CD4-positive, alpha-beta T cell treated with Interleukin-12 subunit alpha and Interleukin-12 subunit beta, for 1 hour (primary cell): ENCODE results near the gene GMEB1.
"Not testable (repeated sequence)": the region's sequence is repeated elsewhere in the genome, so short reads cannot be mapped to it uniquely, and the experiment has no call there.

ENCODE experiments used
- DNase-seq: peaks from one replicate; pipeline ENCODE4 v3.0.0-alpha.2; 2020

Gene GMEB1

GRCh38 chr1:28671254-28671780 is 2.7 kb downstream of the GMEB1 start:
- no peak for DNase-seq

DNA sequence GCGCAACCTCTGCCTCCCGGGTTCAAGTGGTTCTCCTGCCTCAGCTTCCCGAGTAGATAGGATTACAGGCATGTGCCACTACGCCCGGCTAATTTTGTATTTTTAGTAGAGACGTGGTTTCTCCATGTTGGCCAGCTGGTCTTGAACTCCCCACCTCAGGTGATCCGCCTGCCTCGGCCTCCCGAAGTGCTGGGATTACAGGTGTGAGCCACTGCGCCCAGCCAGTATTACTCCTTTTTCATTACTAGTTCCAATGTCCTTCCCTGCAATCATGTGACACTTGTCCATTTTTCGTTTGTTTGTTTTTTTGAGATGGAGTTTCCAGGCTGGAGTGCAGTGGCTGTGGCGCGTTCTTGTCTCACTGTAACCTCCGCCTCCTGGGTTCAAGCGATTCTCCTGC is 4.4 kb downstream of the GMEB1 start:
- not testable (repeated sequence) for DNase-seq

DNA sequence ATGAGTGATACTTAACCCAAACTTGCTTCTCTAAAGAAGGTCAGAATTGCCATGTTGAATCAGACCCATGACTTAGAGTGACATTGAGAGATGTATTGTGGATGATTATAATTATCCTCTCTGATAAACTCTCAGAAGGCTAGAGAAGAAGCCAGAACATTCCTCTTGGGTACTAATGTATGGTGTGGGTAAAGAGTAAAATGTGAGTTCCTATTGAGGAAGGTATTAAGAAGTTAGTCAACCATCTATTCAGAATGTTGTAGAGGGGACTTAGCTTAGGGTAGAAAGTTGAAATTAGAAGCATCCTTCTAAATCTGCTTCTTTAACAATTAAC is 7.3 kb downstream of the GMEB1 start:
- DNase-seq: no peak

GRCh38 chr1:28680151-28680550 is 11.6 kb downstream of the GMEB1 start:
- DNase-seq: no peak

- DNase-seq: no peak
Observed at GRCh38 chr1:28682840-28683239, 14.3 kb downstream of the GMEB1 start.

GRCh38 chr1:28684937-28685336 is 16.4 kb downstream of the GMEB1 start:
- DNase-seq: no peak

DNA sequence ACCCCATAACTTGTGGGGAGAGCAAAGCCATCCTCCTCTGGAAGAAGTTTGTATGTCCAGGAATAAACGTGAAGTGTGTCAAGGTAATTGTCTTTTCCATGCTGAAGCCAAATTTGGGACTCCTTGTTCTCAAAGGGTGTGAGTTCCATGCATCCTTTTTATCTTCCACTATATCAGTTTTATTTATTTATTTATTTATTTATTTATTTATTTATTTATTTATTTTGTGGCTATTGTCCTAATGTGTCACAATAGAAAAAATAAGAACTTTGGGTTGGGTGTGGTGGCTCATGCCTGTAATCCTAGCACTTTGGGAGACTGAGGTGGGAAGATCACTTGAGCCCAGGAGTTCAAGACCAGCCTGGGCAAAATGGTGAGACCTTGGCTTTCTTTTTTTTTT is 23.0 kb downstream of the GMEB1 start:
- DNase-seq: not testable (repeated sequence)

DNA sequence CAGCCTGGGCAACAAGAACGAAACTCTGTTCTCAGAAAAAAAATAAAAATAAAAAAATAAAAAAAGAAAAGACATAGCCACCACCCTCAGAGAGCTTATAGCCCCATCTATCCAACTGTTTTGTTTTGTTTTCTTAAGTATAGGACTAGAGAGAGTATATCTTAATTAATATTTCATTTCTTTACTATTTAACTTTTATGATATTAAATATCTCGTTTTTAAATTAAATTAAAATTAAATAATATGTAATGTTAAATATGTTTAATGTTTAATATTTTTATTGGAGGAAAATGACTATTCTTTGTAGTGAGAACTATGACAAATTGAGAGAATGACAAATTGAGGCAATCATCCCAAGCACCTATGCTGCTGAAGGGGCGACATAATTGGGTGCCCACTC is 35.0 kb downstream of the GMEB1 start:
- DNase-seq: no peak

DNA sequence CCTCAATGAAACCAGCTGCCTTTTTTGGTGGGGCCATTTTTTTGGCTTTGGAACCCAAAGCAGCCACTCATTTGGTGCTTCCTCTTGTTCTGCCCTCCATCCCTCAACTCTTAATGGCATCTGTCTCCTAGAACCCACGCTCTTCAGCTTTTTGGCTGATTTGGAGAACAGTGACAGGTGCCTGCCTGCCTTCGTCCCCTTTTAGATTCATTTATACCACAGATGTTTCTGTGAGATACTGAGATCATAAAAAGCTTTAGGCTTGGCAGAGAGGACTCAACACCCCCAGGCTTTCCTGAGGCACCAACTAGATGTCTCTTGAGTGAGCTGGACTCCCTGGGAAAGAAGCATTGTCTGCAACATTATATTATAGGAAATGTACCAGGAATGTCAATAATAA is 47.8 kb downstream of the GMEB1 start:
- DNase-seq: no peak

- no peak for DNase-seq
Observed at GRCh38 chr1:28718166-28718565, 49.6 kb downstream of the GMEB1 start.

DNA sequence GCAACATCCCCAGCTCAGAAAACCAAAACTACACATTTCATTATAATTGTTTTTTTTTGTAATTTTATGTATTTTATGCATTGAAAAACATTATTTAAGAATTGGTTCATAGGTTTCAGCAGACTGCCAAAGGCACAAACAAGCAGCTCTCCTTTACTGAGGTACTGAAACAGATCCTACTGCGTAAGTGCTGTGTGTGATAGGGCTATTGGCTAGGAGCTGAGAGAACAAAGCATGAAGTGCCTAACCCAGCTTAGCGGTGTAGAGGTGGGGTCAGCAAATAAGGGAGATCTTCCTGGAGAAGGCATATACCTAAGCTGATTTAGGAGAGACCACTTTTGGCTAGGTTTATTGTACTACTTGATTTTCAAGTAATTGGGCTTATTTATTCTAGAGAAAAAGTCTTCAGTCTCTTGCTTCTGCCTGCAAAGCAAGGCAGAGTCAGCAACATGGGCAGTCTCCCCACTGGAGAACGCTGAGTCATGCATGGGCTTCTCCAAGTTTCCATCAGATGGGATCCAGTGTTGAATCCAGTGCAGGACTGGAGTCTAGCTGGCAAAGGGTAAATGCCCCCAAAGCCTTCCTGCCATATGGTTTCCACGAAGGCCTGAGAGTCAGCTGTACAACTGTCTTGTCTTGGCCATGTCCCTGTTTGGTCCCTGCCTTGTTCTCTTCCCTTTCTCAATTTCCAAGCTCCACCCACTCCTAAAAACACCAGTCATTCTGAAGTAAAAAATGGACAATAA is 50.2 kb downstream of the GMEB1 start:
- DNase-seq: no peak

DNA sequence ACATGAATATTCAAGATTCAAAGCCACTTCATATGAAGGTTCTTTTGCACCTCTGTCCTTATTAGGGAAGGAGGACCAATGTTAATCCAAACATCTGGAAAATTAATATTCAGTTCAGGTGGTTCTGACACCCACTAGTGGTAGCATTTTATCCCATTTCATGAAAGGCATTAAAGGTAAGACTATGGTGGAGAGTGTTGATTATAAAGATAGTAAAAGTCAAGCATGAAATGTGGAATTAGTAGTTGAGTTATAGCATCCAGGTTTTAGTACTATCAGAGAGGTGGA is 50.7 kb downstream of the GMEB1 start:
- DNase-seq: no peak

- DNase-seq: no peak
Observed at GRCh38 chr1:28720376-28720775, 51.8 kb downstream of the GMEB1 start.

- DNase-seq: not testable (repeated sequence)
Observed at GRCh38 chr1:28721927-28722326, 53.3 kb downstream of the GMEB1 start.

DNA sequence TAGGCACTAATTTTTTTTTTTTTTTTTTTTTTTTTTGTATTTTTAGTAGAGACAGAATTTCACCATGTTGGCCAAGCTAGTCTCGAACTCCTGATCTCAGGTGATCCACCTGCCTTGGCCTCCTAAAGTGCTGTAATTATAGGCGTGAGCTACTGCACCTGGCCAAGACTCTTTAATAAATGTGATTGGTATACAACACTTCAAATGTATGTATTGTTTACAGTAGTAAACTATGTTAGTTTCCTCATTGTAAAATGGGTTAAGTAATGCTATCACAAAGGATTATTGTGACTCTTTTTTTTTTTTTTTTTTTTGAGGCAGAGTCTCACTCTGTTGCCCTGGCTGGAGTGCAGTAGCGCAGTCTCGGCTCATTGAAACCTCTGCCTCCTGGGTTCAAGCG is 56.8 kb downstream of the GMEB1 start:
- not testable (repeated sequence) for DNase-seq

DNA sequence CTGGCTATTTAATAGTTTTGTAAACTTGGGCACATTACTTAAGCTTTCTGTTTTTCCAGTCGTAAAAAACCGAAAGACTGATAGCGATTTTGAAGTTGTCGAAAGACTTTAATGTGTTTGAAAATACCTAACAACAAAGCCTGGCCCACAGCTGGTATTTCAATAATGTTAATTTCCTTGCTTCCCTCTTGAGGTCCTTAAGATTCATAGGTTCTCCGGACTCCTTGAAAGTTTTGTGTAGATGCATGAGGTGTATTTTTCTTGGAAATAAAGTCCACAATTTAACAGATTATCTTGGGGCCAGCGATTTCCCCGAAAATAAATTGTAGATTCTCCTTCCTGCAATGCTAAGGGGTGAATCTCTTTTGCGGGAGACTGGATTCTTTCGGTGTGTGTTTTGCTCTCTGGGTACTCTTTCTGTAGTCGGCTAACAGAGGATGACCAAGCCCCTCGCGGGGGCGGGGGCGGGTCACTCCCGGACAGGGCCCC is 67.4 kb downstream of the GMEB1 start:
- no peak for DNase-seq

DNA sequence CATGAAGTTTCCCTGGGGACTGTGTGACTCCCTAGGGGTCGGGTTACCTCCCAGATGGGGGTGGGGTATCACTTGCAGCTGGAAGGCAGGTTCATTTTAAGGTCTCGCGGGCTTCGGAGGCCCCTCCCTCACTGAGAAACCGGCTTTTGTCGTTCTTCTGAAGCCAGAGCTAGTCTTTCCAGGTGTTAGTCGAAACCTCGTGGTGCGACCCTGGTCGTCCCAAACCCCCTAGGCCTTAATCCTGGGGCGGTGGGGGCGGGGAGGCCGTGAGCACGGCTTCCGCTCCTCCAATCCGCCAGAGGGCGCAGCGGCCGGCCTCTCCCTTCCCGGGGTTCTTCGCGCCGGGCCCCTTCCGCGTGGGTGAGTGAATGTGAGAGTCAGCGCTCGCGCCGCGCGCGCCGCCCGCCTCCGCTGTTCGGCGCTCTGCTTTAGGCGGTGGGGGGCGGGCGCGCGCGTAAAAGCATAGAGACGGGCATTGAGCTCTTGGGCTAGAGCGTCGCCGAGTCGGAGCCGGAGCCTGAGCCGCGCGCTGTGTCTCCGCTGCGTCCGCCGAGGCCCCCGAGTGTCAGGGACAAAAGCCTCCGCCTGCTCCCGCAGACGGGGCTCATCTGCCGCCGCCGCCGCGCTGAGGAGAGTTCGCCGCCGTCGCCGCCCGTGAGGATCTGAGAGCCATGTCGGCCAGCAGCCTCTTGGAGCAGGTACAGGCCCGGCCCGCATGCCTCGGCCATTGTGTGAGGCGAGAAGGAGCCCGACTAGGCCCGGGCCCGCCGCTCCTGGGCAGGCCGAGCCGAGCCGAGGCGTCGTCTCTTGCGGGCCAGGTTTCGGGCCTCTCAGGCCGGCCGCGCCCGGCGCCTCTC is 68.1 kb downstream of the GMEB1 start, which contains the start of gene YTHDF2:
TSS of gene YTHDF2 (plus strand) at position 491 of the 857 bp plus-strand sequence. CDS start at position 672, 181 bp downstream.
- peak; percentile 98 for DNase-seq

DNA sequence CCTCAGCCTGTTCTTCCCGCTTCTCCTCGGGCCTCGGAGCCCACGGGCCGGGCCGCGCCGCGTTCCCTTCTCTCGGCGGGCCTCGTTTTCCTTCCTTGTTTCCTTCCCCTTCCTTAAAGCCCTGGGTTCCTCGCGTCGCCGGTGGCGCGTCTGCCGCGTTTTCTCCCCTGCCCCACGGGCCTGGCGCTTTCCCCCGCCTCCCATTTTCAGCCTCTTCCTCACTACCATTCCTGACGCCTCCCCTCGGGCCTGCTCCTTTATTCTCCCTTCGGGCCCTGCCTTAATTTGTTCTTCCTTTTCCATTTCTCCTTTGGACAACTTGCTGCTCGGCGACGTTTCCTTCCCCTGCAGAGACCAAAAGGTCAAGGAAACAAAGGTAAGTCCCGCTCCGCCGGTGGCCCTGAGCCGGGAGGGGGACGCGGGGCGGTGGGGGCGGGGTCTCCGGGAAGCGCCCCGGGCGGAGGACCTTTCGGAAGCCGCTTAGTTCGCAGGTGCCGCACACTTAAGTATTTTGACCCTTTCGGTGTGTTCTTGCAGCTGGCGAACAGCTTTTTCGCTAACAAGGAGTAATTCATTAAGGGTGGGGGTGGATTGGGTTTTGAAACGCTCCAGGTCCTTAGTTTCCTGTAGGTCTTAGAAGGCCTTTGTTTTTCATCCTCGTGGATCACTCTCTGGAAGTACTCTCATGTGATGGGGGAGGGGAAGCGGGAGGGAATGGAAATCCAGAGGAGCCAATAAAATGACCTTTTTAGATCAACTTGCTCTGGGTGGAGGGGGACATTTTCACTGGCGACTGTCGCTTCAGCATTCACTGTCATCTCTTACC is 68.9 kb downstream of the GMEB1 start:
- DNase-seq: peak; percentile 57

GRCh38 chr1:28740118-28740517 is 71.5 kb downstream of the GMEB1 start:
- DNase-seq: no peak

- DNase-seq: no peak
Observed at GRCh38 chr1:28744184-28744583, 75.6 kb downstream of the GMEB1 start.

DNA sequence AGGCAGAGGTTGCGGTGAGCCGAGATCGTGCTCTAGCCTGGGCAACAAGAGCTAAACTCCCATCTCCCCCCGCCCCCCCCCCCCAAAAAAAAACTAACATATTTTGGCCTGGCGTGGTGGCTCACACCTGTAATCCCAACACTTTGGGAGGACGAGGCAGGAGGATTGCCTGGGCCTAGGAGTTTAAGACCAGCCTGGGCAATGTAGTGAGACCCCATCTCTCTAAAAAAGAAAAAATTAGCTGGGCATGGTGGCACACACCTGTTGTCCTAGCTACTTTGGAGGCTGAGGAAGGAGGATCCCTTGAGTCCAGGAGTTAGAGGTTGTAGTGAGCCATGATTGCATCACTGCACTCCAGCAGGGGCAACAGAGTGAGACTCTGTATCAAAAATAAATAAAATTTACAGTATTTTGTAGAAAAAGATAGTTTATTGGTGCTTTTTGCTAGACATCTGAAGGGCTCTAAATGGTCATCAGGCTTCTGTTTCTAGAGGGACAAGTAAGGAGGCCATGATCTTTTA is 77.1 kb downstream of the GMEB1 start:
- DNase-seq: no peak

GRCh38 chr1:28750330-28750729 is 81.7 kb downstream of the GMEB1 start:
- no peak for DNase-seq

- DNase-seq: not testable (repeated sequence)
Observed at GRCh38 chr1:28750771-28751294, 82.2 kb downstream of the GMEB1 start.
